HL-60 (cell line): ENCODE measurements around the gene RFX8.

Experiments used
- DNase-seq, 2 experiments: peaks; one replicate each; pipeline ENCODE4 v3.0.0-alpha.2; 2010 to 2020; ENCODE audit warnings: low read depth in 1 of 2, low spot score in 1 of 2
- H3K27ac ChIP-seq: fragments of 250-450 bp; sonication (Bioruptor Pico); replicated peaks from 2 replicates; pipeline ENCODE4 v1.5.1; 2020; ENCODE audit warnings: mild to moderate bottlenecking, moderate library complexity
- H3K27me3 ChIP-seq: fragments of 250-450 bp; sonication (Bioruptor Pico); 2 replicates; pipeline ENCODE4 v1.5.1; 2021; ENCODE audit warnings: mild to moderate bottlenecking, moderate library complexity; ENCODE audit not compliant: insufficient read depth, poor library complexity, severe bottlenecking
- H3K4me3 ChIP-seq: replicated peaks from 2 replicates; pipeline ENCODE4 v1.5.1; 2011; ENCODE audit warnings: mild to moderate bottlenecking, control low read depth, low read length; ENCODE audit not compliant: insufficient read depth
- CTCF ChIP-seq: IDR thresholded peaks from one replicate; pipeline ENCODE4 v1.5.1; 2011; ENCODE audit warnings: low read length, control low read depth, inconsistent platforms; ENCODE audit not compliant: insufficient read depth
- GABPA ChIP-seq: IDR thresholded peaks from 2 replicates; pipeline ENCODE4 v1.6.1; 2012; ENCODE audit warnings: low read depth
- POLR2AphosphoS5 ChIP-seq: IDR thresholded peaks from 2 replicates; pipeline ENCODE4 v1.6.1; 2012; ENCODE audit warnings: low read depth
- REST ChIP-seq: IDR thresholded peaks from 2 replicates; pipeline ENCODE4 v1.6.1; 2012; ENCODE audit warnings: low read depth; ENCODE audit not compliant: insufficient replicate concordance
- SPI1 ChIP-seq: IDR thresholded peaks from 2 replicates; pipeline ENCODE4 v1.6.1; 2012; ENCODE audit warnings: low read depth, mild to moderate bottlenecking, borderline replicate concordance

RFX8 gene

GRCh38 chr2:101476605-101477208 lies 1.8 kb upstream of the RFX8 start:
- TF ChIP-seq POLR2AphosphoS5 (no peak), CTCF (no peak), GABPA (no peak), SPI1 (no peak), REST (no peak)
- H3K4me3 ChIP-seq: no peak overlapping the region
- DNase-seq: peak in 1 of 2 experiments; percentile 26
- H3K27me3 ChIP-seq: no peaks in the 10 kb centered on the region
- peak overlapping the region; percentile 42 for H3K27ac ChIP-seq

- Histone ChIP-seq H3K27me3 (no peaks in the 10 kb centered on the region), H3K4me3 (peak overlapping the region; percentile 64), H3K27ac (peak overlapping the region; percentile 90)
- DNase-seq: peak; percentile 40 to 53
- TF ChIP-seq SPI1: peak; percentile 26; the same call in 1 of the 2 replicates
- 0 out of 2 replicates have a peak, but pooled peaks have one; percentile 45 for TF ChIP-seq GABPA
- TF ChIP-seq POLR2AphosphoS5: no peak; the same call in 1 of the 2 replicates
These were observed 806 bp downstream of the RFX8 start for GRCh38 chr2:101473911-101474701.

- H3K27ac ChIP-seq: peak overlapping the region; percentile 90
- H3K4me3 ChIP-seq: peak overlapping the region; percentile 64
- DNase-seq: no peak
- no peaks in the 10 kb centered on the region for H3K27me3 ChIP-seq
- TF ChIP-seq GABPA (no peak), POLR2AphosphoS5 (no peak), SPI1 (no peak), REST (no peak), CTCF (no peak)
These were observed 1.4 kb downstream of the RFX8 start for GRCh38 chr2:101473591-101473910.

GRCh38 chr2:101469863-101470262 lies 5.0 kb downstream of the RFX8 start:
- DNase-seq: no peak
- H3K4me3 ChIP-seq: no peak overlapping the region
- H3K27ac ChIP-seq: no peak overlapping the region
- no peak for TF ChIP-seq POLR2AphosphoS5
- TF ChIP-seq SPI1: no peak
- TF ChIP-seq CTCF: no peak
- TF ChIP-seq GABPA: no peak
- no peak for TF ChIP-seq REST
- H3K27me3 ChIP-seq: no peaks in the 10 kb centered on the region
